HEK293 (cell line): ENCODE measurements around the gene HLA-A.
A peak's percentile ranks its signal among the peaks of the same experiment; 100 is the strongest.

Experiments
- IKZF3 ChIP-seq: fragments of 450-650 bp; IDR thresholded peaks from 2 replicates; pipeline ENCODE4 v1.5.0; 2018; ENCODE audit warnings: missing biosample characterization, mild to moderate bottlenecking, missing genetic modification characterization, moderate library complexity
- ZFP37 ChIP-seq: fragments of 450-650 bp; formaldehyde crosslinking; IDR thresholded peaks from 2 replicates; pipeline ENCODE4 v1.5.1; 2016; ENCODE audit warnings: missing biosample characterization, missing genetic modification characterization
- ZFP41 ChIP-seq: fragments of 450-650 bp; formaldehyde crosslinking; IDR thresholded peaks from 2 replicates; pipeline ENCODE4 v1.5.1; 2016; ENCODE audit warnings: missing biosample characterization, missing genetic modification characterization, borderline replicate concordance
- ZIC2 ChIP-seq: fragments of 450-650 bp; formaldehyde crosslinking; IDR thresholded peaks from 2 replicates; pipeline ENCODE4 v1.5.1; 2016; ENCODE audit warnings: missing biosample characterization, missing genetic modification characterization
- ZNF121 ChIP-seq: fragments of 450-650 bp; formaldehyde crosslinking; IDR thresholded peaks from 2 replicates; pipeline ENCODE4 v1.5.1; 2016; ENCODE audit warnings: missing biosample characterization, missing genetic modification characterization
- ZNF132 ChIP-seq: fragments of 450-650 bp; formaldehyde crosslinking; IDR thresholded peaks from 2 replicates; pipeline ENCODE4 v1.5.1; 2017; ENCODE audit warnings: missing biosample characterization, missing genetic modification characterization, borderline replicate concordance
- ZNF146 ChIP-seq: fragments of 450-650 bp; formaldehyde crosslinking; IDR thresholded peaks from 2 replicates; pipeline ENCODE4 v1.5.1; 2016; ENCODE audit warnings: missing biosample characterization, missing genetic modification characterization
- ZNF16 ChIP-seq: fragments of 450-650 bp; formaldehyde crosslinking; IDR thresholded peaks from 2 replicates; pipeline ENCODE4 v1.5.1; 2016; ENCODE audit warnings: low read depth, missing biosample characterization, missing genetic modification characterization
- ZNF202 ChIP-seq: fragments of 450-650 bp; formaldehyde crosslinking; IDR thresholded peaks from 2 replicates; pipeline ENCODE4 v1.5.1; 2016; ENCODE audit warnings: missing biosample characterization, missing genetic modification characterization, borderline replicate concordance
- ZNF274 ChIP-seq, 2 experiments: fragments of 200-500 bp in 1 of 2; fragments of 450-650 bp in 1 of 2; sonication (Bioruptor generic) in 1 of 2; formaldehyde crosslinking in 1 of 2; IDR thresholded peaks; 2 replicates each; pipeline versions ENCODE4 v1.5.1 to v1.6.1; 2014 to 2016; ENCODE audit warnings: borderline replicate concordance in 1 of 2, inconsistent platforms in 1 of 2, low read length in 1 of 2, missing biosample characterization in 1 of 2, missing genetic modification characterization in 1 of 2
- ZNF292 ChIP-seq: fragments of 450-650 bp; formaldehyde crosslinking; IDR thresholded peaks from 2 replicates; pipeline ENCODE4 v1.5.1; 2016; ENCODE audit warnings: low read depth, missing biosample characterization, missing genetic modification characterization, borderline replicate concordance
- ZNF311 ChIP-seq: fragments of 450-650 bp; formaldehyde crosslinking; IDR thresholded peaks from 2 replicates; pipeline ENCODE4 v1.5.1; 2017; ENCODE audit warnings: missing biosample characterization, missing genetic modification characterization, borderline replicate concordance
- ZNF558 ChIP-seq: fragments of 450-650 bp; formaldehyde crosslinking; IDR thresholded peaks from 2 replicates; pipeline ENCODE4 v1.5.1; 2016; ENCODE audit warnings: missing biosample characterization, missing genetic modification characterization
- ZNF600 ChIP-seq: fragments of 450-650 bp; formaldehyde crosslinking; IDR thresholded peaks from 2 replicates; pipeline ENCODE4 v1.5.1; 2016; ENCODE audit warnings: missing biosample characterization, missing genetic modification characterization
- ZNF654 ChIP-seq: fragments of 450-650 bp; formaldehyde crosslinking; IDR thresholded peaks from 2 replicates; pipeline ENCODE4 v1.5.1; 2016; ENCODE audit warnings: low read depth, missing biosample characterization, missing genetic modification characterization
- ZNF664 ChIP-seq: fragments of 450-650 bp; formaldehyde crosslinking; IDR thresholded peaks from 2 replicates; pipeline ENCODE4 v1.5.1; 2016; ENCODE audit warnings: missing biosample characterization, missing genetic modification characterization
- ZNF677 ChIP-seq: fragments of 450-650 bp; IDR thresholded peaks from 2 replicates; pipeline ENCODE4 v1.5.0; 2018; ENCODE audit warnings: missing biosample characterization, mild to moderate bottlenecking, missing genetic modification characterization, moderate library complexity
- ZNF747 ChIP-seq: fragments of 450-650 bp; formaldehyde crosslinking; IDR thresholded peaks from 2 replicates; pipeline ENCODE4 v1.5.1; 2016; ENCODE audit warnings: missing biosample characterization, missing genetic modification characterization
- TF ChIP-seq, protein P1 (sequence below): fragments of 450-650 bp; formaldehyde crosslinking; IDR thresholded peaks from 2 replicates; pipeline ENCODE4 v1.5.1; 2016; ENCODE audit warnings: missing biosample characterization, missing genetic modification characterization
- TF ChIP-seq, protein P2 (sequence below): fragments of 450-650 bp; formaldehyde crosslinking; IDR thresholded peaks from 2 replicates; pipeline ENCODE4 v1.5.1; 2016; ENCODE audit warnings: missing biosample characterization, missing genetic modification characterization
- TF ChIP-seq, protein P3 (sequence below): fragments of 450-650 bp; formaldehyde crosslinking; IDR thresholded peaks from 2 replicates; pipeline ENCODE4 v1.5.1; 2016; ENCODE audit warnings: missing biosample characterization, missing genetic modification characterization
- TF ChIP-seq, protein P4 (sequence below): fragments of 450-650 bp; formaldehyde crosslinking; IDR thresholded peaks from 2 replicates; pipeline ENCODE4 v1.5.1; 2016; ENCODE audit warnings: missing biosample characterization, missing genetic modification characterization
- TF ChIP-seq, protein P5 (sequence below): fragments of 450-650 bp; formaldehyde crosslinking; IDR thresholded peaks from 2 replicates; pipeline ENCODE4 v1.5.1; 2017; ENCODE audit warnings: missing biosample characterization, missing genetic modification characterization
- TF ChIP-seq, protein P6 (sequence below): fragments of 450-650 bp; formaldehyde crosslinking; conservative IDR thresholded peaks from 2 replicates; pipeline ENCODE4 v1.5.1; 2016; ENCODE audit warnings: low read depth, missing biosample characterization, missing genetic modification characterization

Gene HLA-A

DNA sequence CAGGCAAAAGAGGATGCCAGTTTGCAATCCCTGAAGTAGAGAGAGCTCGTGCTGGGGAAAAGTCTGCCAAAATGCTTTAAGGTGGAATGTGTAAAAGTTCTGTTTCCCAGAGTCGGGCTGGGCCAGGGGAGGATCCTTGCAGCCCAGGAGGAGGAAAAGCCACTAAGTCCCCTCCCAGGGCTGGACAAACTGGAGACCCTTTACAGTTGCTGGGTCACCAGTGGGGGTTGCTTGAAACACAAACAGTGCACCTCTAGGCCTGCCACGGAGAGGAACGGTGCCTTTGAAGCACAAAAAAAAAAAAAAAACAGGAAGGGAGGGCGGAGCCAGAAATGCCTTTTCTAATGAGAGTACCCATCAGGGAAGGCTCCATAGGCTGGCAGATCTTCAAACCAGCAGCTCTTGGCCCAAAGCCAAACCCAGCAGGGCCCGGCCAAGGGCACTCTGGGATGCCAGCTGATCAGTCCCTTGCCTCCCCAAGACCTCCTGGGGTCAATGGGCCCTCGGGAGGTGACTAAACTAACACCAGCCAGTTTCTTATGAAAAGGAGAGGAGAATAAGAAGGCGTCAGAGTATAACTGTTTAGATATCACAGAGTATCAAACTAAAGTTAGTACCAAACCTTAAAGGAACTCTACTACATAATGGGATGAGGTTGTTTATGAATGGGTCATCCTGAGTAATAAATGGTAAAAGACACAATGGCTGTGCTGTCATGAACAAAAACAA is 23.7 kb downstream of the HLA-A start (continued):
- TF ChIP-seq ZIC2 (peak; percentile 99), ZNF274 (IDR thresholded peaks at IDR 0.05; ENCODE audit: low read length) (no peak), ZNF274 (tag by site-specific recombination; IDR thresholded peaks at IDR 0.05; ENCODE audit: borderline replicate concordance) (no peak), ZFP37 (tag by site-specific recombination) (no peak), IKZF3 (tag by site-specific recombination) (peak; percentile 91), ZNF121 (tag by site-specific recombination) (no peak), ZNF146 (tag by site-specific recombination) (no peak), ZNF558 (tag by site-specific recombination) (no peak), ZFP41 (tag by site-specific recombination) (no peak), ZNF747 (tag by site-specific recombination) (no peak), ZNF132 (tag by site-specific recombination) (no peak), ZNF600 (no peak), ZNF654 (tag by site-specific recombination) (no peak), ZNF292 (tag by site-specific recombination) (no peak), ZNF664 (tag by site-specific recombination) (no peak), ZNF202 (tag by site-specific recombination) (no peak), ZNF677 (no peak), ZNF16 (tag by site-specific recombination) (no peak), ZNF311 (no peak)
- TF ChIP-seq, protein P1, sequence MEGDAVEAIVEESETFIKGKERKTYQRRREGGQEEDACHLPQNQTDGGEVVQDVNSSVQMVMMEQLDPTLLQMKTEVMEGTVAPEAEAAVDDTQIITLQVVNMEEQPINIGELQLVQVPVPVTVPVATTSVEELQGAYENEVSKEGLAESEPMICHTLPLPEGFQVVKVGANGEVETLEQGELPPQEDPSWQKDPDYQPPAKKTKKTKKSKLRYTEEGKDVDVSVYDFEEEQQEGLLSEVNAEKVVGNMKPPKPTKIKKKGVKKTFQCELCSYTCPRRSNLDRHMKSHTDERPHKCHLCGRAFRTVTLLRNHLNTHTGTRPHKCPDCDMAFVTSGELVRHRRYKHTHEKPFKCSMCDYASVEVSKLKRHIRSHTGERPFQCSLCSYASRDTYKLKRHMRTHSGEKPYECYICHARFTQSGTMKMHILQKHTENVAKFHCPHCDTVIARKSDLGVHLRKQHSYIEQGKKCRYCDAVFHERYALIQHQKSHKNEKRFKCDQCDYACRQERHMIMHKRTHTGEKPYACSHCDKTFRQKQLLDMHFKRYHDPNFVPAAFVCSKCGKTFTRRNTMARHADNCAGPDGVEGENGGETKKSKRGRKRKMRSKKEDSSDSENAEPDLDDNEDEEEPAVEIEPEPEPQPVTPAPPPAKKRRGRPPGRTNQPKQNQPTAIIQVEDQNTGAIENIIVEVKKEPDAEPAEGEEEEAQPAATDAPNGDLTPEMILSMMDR (tag by site-specific recombination), result no peak
- TF ChIP-seq, protein P2, sequence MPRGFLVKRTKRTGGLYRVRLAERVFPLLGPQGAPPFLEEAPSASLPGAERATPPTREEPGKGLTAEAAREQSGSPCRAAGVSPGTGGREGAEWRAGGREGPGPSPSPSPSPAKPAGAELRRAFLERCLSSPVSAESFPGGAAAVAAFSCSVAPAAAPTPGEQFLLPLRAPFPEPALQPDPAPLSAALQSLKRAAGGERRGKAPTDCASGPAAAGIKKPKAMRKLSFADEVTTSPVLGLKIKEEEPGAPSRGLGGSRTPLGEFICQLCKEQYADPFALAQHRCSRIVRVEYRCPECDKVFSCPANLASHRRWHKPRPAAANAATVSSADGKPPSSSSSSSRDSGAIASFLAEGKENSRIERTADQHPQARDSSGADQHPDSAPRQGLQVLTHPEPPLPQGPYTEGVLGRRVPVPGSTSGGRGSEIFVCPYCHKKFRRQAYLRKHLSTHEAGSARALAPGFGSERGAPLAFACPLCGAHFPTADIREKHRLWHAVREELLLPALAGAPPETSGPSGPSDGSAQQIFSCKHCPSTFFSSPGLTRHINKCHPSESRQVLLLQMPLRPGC (tag by site-specific recombination), result no peak
- TF ChIP-seq, protein P3, sequence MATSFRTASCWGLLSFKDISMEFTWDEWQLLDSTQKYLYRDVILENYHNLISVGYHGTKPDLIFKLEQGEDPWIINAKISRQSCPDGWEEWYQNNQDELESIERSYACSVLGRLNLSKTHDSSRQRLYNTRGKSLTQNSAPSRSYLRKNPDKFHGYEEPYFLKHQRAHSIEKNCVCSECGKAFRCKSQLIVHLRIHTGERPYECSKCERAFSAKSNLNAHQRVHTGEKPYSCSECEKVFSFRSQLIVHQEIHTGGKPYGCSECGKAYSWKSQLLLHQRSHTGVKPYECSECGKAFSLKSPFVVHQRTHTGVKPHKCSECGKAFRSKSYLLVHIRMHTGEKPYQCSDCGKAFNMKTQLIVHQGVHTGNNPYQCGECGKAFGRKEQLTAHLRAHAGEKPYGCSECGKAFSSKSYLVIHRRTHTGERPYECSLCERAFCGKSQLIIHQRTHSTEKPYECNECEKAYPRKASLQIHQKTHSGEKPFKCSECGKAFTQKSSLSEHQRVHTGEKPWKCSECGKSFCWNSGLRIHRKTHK, result no peak
- TF ChIP-seq, protein P4, sequence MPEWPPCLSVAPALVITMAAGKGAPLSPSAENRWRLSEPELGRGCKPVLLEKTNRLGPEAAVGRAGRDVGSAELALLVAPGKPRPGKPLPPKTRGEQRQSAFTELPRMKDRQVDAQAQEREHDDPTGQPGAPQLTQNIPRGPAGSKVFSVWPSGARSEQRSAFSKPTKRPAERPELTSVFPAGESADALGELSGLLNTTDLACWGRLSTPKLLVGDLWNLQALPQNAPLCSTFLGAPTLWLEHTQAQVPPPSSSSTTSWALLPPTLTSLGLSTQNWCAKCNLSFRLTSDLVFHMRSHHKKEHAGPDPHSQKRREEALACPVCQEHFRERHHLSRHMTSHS (tag by site-specific recombination), result no peak
- TF ChIP-seq, protein P5, sequence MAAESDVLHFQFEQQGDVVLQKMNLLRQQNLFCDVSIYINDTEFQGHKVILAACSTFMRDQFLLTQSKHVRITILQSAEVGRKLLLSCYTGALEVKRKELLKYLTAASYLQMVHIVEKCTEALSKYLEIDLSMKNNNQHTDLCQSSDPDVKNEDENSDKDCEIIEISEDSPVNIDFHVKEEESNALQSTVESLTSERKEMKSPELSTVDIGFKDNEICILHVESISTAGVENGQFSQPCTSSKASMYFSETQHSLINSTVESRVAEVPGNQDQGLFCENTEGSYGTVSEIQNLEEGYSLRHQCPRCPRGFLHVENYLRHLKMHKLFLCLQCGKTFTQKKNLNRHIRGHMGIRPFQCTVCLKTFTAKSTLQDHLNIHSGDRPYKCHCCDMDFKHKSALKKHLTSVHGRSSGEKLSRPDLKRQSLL (tag by site-specific recombination), result no peak
- TF ChIP-seq, protein P6, sequence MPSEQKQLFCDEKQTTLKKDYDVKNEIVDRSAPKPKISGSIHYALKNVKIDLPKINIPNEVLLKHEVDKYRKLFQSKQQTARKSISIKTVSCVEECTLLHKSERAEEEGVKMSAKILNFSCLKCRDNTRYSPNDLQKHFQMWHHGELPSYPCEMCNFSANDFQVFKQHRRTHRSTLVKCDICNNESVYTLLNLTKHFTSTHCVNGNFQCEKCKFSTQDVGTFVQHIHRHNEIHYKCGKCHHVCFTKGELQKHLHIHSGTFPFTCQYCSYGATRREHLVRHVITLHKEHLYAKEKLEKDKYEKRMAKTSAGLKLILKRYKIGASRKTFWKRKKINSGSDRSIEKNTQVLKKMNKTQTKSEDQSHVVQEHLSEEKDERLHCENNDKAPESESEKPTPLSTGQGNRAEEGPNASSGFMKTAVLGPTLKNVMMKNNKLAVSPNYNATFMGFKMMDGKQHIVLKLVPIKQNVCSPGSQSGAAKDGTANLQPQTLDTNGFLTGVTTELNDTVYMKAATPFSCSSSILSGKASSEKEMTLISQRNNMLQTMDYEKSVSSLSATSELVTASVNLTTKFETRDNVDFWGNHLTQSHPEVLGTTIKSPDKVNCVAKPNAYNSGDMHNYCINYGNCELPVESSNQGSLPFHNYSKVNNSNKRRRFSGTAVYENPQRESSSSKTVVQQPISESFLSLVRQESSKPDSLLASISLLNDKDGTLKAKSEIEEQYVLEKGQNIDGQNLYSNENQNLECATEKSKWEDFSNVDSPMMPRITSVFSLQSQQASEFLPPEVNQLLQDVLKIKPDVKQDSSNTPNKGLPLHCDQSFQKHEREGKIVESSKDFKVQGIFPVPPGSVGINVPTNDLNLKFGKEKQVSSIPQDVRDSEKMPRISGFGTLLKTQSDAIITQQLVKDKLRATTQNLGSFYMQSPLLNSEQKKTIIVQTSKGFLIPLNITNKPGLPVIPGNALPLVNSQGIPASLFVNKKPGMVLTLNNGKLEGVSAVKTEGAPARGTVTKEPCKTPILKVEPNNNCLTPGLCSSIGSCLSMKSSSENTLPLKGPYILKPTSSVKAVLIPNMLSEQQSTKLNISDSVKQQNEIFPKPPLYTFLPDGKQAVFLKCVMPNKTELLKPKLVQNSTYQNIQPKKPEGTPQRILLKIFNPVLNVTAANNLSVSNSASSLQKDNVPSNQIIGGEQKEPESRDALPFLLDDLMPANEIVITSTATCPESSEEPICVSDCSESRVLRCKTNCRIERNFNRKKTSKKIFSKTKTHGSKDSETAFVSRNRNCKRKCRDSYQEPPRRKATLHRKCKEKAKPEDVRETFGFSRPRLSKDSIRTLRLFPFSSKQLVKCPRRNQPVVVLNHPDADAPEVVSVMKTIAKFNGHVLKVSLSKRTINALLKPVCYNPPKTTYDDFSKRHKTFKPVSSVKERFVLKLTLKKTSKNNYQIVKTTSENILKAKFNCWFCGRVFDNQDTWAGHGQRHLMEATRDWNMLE (tag by site-specific recombination), result no peak
